Right lobe of liver (tissue), 6 donors: ENCODE data around the gene PAX8. TPM values are rescaled to one million over a fixed set of nuclear protein-coding genes. Genes with fewer than 3 reads are reported as not detected.

Source experiments
- ATAC-seq, 4 donors: fragments of 200-7000 bp; cut with Tn5 transposase; one replicate each; pipeline ENCODE4 v1.9.1; 2020; ENCODE audit warnings: mild to moderate bottlenecking in 4 of 4, moderate library complexity in 4 of 4
- DNase-seq, 3 donors: peaks; one replicate each; pipeline ENCODE4 v3.0.0-alpha.2; 2020
- H3K27ac ChIP-seq, 3 donors: fragments of 200-600 bp; one replicate each; pipeline ENCODE4 v1.8.0; 2022
- H3K27me3 ChIP-seq, 2 donors: fragments of 200-600 bp; one replicate each; pipeline ENCODE4 v1.8.0; 2022
- H3K36me3 ChIP-seq, 4 donors: fragments of 200-600 bp; sonication (generic) in 1 of 4; one replicate each; pipeline versions ENCODE4 v1.5.1 to v1.8.0; 2017 to 2022; ENCODE audit warnings: control low read depth in 1 of 4
- H3K4me1 ChIP-seq, 4 donors: fragments of 200-600 bp; sonication (generic) in 1 of 4; one replicate each; pipeline versions ENCODE4 v1.5.1 to v1.8.0; 2017 to 2022; ENCODE audit warnings: control low read depth in 1 of 4
- H3K4me3 ChIP-seq, 3 donors: fragments of 200-600 bp; one replicate each; pipeline ENCODE4 v1.8.0; 2022
- H3K9me3 ChIP-seq, 4 donors: fragments of 200-600 bp; sonication (generic) in 1 of 4; one replicate each; pipeline versions ENCODE4 v1.5.1 to v1.8.0; 2017 to 2022; ENCODE audit warnings: control low read depth in 1 of 4
- POLR2A ChIP-seq: fragments of 450-650 bp; IDR thresholded peaks from one replicate; pipeline ENCODE4 v1.6.1; 2017; ENCODE audit warnings: antibody characterized with exemption, mild to moderate bottlenecking
- WGBS: methylation state at CpG from one replicate; pipeline ENCODE4 v1.1.6; 2018; ENCODE audit warnings: low coverage, low lambda C conversion rate; ENCODE audit not compliant: insufficient coverage; ENCODE audit errors: missing lambda C conversion rate; 5-methylcytosine and 5-hydroxymethylcytosine counted together
- intact Hi-C, 2 donors: fragments of 100-400 bp; cut with DNase I; formaldehyde crosslinking; loops; one replicate each; pipeline versions ENCODE4 v1.11.2 to v1.14.1; 2022
- total RNA-seq, 6 experiments: library from RNA; depleted of rRNA in 2 of 6; stranded (reverse); fragments of >200 nt in 2 of 6; fragmentation: NEBNext Ultra II Directional in 3 of 6; extraction: Animal tissue kit (Norgen Biotek cat#: 25700) in 3 of 6; gene quantifications; one replicate each; pipeline versions ENCODE4 v1.1.0 to v1.2.4, GENCODE V29; 2016 to 2023
- TF ChIP-seq, protein P1 (sequence below), 4 donors: fragments of 200-600 bp in 3 of 4; fragments of 450-650 bp in 1 of 4; IDR thresholded peaks; one replicate each; pipeline versions ENCODE4 v1.5.1 to v1.8.0; 2016 to 2022; ENCODE audit warnings: antibody characterized with exemption in 4 of 4, mild to moderate bottlenecking in 2 of 4
- donor health status: DM: no; HTN: yes; CAD: no.
- donor health status: DM: no; HTN: no; CAD: no.
- donor health status: DM: no; HTN: no; CAD: no.
- donor health status: DM: no; HTN: yes; CAD: no.
- donor health status: DM: no; HTN: yes; CAD: no.

PAX8 gene
- total RNA-seq, 6 experiments from 2014 or later: 0.27 to 1.9 (median 0.86) TPM

DNA sequence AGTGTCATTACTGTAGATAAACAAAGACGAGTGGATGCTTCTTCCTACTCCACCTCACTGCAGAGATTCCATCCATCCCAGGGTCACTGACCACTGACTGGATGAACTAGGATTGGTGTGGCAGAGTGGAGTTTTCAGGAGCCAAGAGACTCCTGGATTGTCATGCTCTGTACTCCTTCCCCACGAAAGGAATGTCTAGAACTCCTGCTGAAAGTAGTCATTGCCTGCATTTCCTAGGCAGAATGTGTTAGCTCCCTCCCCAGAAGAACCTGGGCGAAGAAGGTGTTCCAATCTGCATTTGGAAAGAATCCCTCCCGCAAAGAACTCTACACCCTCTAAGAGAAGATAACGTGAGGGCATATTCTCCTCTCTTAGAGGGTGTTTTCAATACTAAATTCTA lies 6.2 kb downstream of the PAX8 start:
- no peak overlapping the region for H3K27ac ChIP-seq
- DNase-seq (no peak), ATAC-seq (no peak)
- peaks cover 0 to 8% of the 10 kb centered on the region in 2 donors for H3K27me3 ChIP-seq
- no peak for TF ChIP-seq POLR2A
- TF ChIP-seq, protein P1, sequence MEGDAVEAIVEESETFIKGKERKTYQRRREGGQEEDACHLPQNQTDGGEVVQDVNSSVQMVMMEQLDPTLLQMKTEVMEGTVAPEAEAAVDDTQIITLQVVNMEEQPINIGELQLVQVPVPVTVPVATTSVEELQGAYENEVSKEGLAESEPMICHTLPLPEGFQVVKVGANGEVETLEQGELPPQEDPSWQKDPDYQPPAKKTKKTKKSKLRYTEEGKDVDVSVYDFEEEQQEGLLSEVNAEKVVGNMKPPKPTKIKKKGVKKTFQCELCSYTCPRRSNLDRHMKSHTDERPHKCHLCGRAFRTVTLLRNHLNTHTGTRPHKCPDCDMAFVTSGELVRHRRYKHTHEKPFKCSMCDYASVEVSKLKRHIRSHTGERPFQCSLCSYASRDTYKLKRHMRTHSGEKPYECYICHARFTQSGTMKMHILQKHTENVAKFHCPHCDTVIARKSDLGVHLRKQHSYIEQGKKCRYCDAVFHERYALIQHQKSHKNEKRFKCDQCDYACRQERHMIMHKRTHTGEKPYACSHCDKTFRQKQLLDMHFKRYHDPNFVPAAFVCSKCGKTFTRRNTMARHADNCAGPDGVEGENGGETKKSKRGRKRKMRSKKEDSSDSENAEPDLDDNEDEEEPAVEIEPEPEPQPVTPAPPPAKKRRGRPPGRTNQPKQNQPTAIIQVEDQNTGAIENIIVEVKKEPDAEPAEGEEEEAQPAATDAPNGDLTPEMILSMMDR (IDR thresholded peaks at IDR 0.05): no peak
- no peak overlapping the region for H3K4me3 ChIP-seq
- peaks cover 0 to 12% (median 3%) of the 10 kb centered on the region in 4 donors for H3K4me1 ChIP-seq
- H3K9me3 ChIP-seq: no peaks in the 10 kb centered on the region
- 30% methylated on average over 4 of the region's 5 CpGs for WGBS
- no peaks in the 10 kb centered on the region for H3K36me3 ChIP-seq
- intact Hi-C loops: no loop called here

DNA sequence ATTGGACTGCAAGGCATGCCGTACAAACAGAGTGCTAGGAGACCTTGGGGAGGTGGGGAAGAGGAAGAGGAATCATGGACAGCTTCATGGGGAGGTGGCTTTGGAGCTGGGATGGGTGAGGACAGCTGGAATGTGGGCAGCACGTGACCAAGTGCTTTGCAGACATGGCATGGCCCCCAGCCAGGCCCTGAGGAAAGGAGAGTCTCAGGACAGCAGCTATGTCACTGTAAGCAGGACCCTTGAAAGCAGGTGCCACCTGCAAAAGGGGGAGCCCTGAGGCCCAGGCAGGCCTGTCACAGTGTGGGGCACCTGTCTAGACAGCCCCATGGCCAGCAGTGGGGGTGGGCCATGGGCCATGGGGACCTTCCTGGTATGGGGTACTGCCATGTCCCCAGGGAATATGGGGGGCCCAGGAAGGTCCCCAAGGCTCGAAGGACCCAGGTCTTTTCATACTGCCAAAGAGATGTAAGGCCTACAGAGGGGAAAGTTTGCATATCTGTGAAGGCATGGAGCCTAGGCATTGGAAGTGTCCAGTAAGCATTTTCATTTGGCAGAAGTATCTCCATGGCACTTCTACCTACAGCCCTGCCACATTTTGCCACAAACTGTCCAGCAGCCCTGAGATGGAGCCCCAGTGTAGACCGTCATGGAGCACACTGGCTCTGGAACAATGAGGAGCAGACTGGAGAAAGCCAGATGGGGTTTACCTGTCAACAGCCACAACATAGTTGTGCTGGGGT lies 9.9 kb downstream of the PAX8 start:
- WGBS: 87% methylated on average over 3 of the region's 4 CpGs
- Histone ChIP-seq H3K27ac (no peak overlapping the region), H3K36me3 (no peaks in the 10 kb centered on the region), H3K9me3 (no peaks in the 10 kb centered on the region), H3K4me3 (no peak overlapping the region), H3K4me1 (peaks cover 0 to 19% (median 7%) of the 10 kb centered on the region in 4 donors), H3K27me3 (no peaks in the 10 kb centered on the region)
- ATAC-seq (no peak), DNase-seq (no peak)
- TF ChIP-seq, protein P1 (IDR thresholded peaks at IDR 0.05): no peak
- no peak for TF ChIP-seq POLR2A
- intact Hi-C loops: no loop called here

DNA sequence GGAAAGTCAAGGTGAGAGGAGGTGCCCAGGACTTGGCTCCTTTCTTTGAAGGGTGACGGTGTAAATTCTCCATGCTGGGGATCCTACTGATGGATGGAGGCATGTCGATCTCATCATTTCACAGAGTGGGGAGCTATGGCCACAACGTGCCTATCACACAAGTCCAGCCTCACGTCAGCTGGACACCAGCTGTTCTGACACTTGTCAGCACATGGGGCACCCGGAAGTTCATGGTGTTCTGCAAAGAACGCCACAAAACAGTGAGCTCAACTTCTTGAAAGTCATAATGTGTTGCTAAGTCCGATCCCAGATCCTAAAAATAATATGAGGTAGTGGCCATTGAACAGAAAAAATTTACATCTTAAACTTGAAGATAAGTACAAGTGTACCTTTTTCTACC lies 12.3 kb downstream of the PAX8 start:
- 95% methylated on average over 3 of the region's 7 CpGs for WGBS

DNA sequence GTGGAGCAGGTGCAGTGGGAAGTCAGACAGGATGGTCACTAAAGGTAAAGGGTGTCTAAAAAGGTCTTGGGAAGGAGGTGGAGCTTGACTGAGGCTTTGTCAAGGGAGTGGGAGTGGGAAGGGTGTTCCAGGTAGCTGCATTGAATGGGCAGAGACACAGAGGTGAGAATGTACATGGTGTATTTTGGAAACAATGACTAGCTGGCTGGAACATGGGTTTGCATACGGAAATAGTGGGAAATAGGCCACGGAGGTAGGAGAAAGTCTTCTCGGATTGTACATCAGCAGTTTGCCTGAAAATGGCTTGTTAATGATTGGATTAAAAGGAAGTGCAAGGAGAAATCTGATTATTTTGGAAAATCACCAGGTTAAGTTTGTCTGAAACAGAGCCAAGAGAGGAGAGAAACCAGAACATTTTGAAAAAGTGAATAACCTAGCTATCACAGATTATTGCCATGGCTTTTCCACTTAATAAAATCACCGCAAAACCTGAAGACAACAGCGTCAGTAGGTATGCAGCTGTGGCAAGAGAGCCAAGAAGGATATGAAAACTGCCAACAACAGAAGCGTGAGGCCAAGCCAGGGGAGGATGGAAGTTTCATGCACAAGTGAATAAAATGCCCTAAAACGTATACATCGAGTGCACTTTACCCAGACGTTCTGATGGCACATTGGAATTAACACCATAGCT lies 13.9 kb downstream of the PAX8 start:
- H3K27me3 ChIP-seq: no peaks in the 10 kb centered on the region
- no peak for DNase-seq
- WGBS: 31% methylated on average over 7 of the region's 9 CpGs
- ATAC-seq: peak; percentile 42 to 77 (median 54)
- peaks cover 0 to 32% (median 14%) of the 10 kb centered on the region in 4 donors for H3K4me1 ChIP-seq
- intact Hi-C loops: no loop called here
- H3K27ac ChIP-seq: peak overlapping the region; percentile 25 to 56 (median 54)
- no peaks in the 10 kb centered on the region for H3K36me3 ChIP-seq
- no peaks in the 10 kb centered on the region for H3K9me3 ChIP-seq
- H3K4me3 ChIP-seq: no peak overlapping the region
- TF ChIP-seq, protein P1 (IDR thresholded peaks at IDR 0.05): no peak

More for the DNA sequence above, 12.3 kb downstream of the PAX8 start:
- H3K27me3 ChIP-seq: no peaks in the 10 kb centered on the region
- no peak for TF ChIP-seq POLR2A
- TF ChIP-seq, protein P1 (IDR thresholded peaks at IDR 0.05): no peak
- ATAC-seq (no peak), DNase-seq (no peak)
- intact Hi-C loops: no loop called here
- H3K9me3 ChIP-seq: no peaks in the 10 kb centered on the region
- no peak overlapping the region for H3K27ac ChIP-seq
- H3K36me3 ChIP-seq: no peaks in the 10 kb centered on the region
- H3K4me1 ChIP-seq: peaks cover 0 to 32% (median 14%) of the 10 kb centered on the region in 4 donors
- H3K4me3 ChIP-seq: no peak overlapping the region
